WTC11 (cell line): ENCODE results near the gene GPATCH8. TPM values are rescaled to one million over a fixed set of nuclear protein-coding genes. Genes with fewer than 3 reads are reported as not detected.

Experiments
- ATAC-seq: fragments of 200-7000 bp; cut with Tn5 transposase; 2 replicates; pipeline ENCODE4 v1.10.0; 2021; ENCODE audit warnings: mild to moderate bottlenecking, moderate library complexity
- CTCF ChIA-PET: fragments of 300-600 bp; sonication (Branson Sonifier 250); formaldehyde crosslinking; loops from one replicate; lab custom pipeline; 2021; ENCODE audit warnings: antibody characterized with exemption; lab: Charles Lee
- POLR2A ChIA-PET: fragments of 350-600 bp; sonication (Branson Sonifier 250); formaldehyde crosslinking; loops from one replicate; lab custom pipeline; 2021; ENCODE audit warnings: antibody characterized with exemption; lab: Charles Lee
- DNase-seq: peaks from one replicate; pipeline ENCODE4 v3.0.0; 2021; ENCODE audit warnings: low spot score
- H3K27ac Mint-ChIP-seq: 2 replicates; pipeline ENCODE4 v1.8.0; 2021; ENCODE audit warnings: mixed read lengths
- H3K27me3 Mint-ChIP-seq: 2 replicates; pipeline ENCODE4 v1.8.0; 2021; ENCODE audit warnings: low read depth, mild to moderate bottlenecking, moderate library complexity, mixed read lengths
- H3K36me3 Mint-ChIP-seq: 2 replicates; pipeline ENCODE4 v1.8.0; 2021; ENCODE audit warnings: mixed read lengths
- H3K4me1 Mint-ChIP-seq: 2 replicates; pipeline ENCODE4 v1.8.0; 2022; ENCODE audit warnings: mixed read lengths
- H3K4me3 Mint-ChIP-seq: 2 replicates; pipeline ENCODE4 v1.8.0; 2021; ENCODE audit warnings: mild to moderate bottlenecking, moderate library complexity, mixed read lengths
- H3K9me3 Mint-ChIP-seq: 2 replicates; pipeline ENCODE4 v1.8.0; 2021; ENCODE audit warnings: mixed read lengths
- AFF4 ChIP-seq: sonication (generic); formaldehyde crosslinking; IDR thresholded peaks from 2 replicates; pipeline ENCODE4 v1.8.1; 2023; ENCODE audit warnings: mild to moderate bottlenecking, missing genetic modification reagents, borderline replicate concordance
- ATF2 ChIP-seq: sonication (generic); formaldehyde crosslinking; IDR thresholded peaks from 2 replicates; pipeline ENCODE4 v1.8.1; 2022; ENCODE audit warnings: low read depth, missing genetic modification reagents, borderline replicate concordance
- CTCF ChIP-seq: fragments of 200-600 bp; IDR thresholded peaks from 2 replicates; pipeline ENCODE4 v1.8.0; 2022; ENCODE audit warnings: antibody characterized with exemption
- ESRRA ChIP-seq: sonication (generic); formaldehyde crosslinking; IDR thresholded peaks from 2 replicates; pipeline ENCODE4 v1.8.1; 2022; ENCODE audit warnings: mild to moderate bottlenecking, missing genetic modification reagents, borderline replicate concordance
- FOXP1 ChIP-seq: sonication (generic); formaldehyde crosslinking; IDR thresholded peaks from 2 replicates; pipeline ENCODE4 v1.8.0; 2022; ENCODE audit warnings: missing genetic modification reagents, mild to moderate bottlenecking, moderate library complexity, borderline replicate concordance
- GRHL2 ChIP-seq: fragments of 250-450 bp; sonication (Bioruptor Pico); IDR thresholded peaks from 2 replicates; pipeline ENCODE4 v1.8.0; 2022; ENCODE audit warnings: mild to moderate bottlenecking, moderate library complexity; ENCODE audit not compliant: insufficient replicate concordance, severe bottlenecking
- GTF2I ChIP-seq: fragments of 250-450 bp; sonication (Bioruptor Pico); conservative IDR thresholded peaks from 2 replicates; pipeline ENCODE4 v1.4.0; 2021; ENCODE audit warnings: mild to moderate bottlenecking
- HMGA2 ChIP-seq: fragments of 250-450 bp; sonication (Bioruptor Pico); IDR thresholded peaks from 2 replicates; pipeline ENCODE4 v1.4.0; 2021; ENCODE audit warnings: mild to moderate bottlenecking, moderate library complexity
- MYBL2 ChIP-seq: sonication (generic); formaldehyde crosslinking; IDR thresholded peaks from 2 replicates; pipeline ENCODE4 v1.8.1; 2023; ENCODE audit warnings: mild to moderate bottlenecking, moderate library complexity, missing genetic modification reagents
- NR2C2 ChIP-seq: sonication (generic); formaldehyde crosslinking; IDR thresholded peaks from 2 replicates; pipeline ENCODE4 v1.8.0; 2022; ENCODE audit warnings: mild to moderate bottlenecking, missing genetic modification reagents
- PRRX2 ChIP-seq: fragments of 250-450 bp; sonication (Bioruptor Pico); IDR thresholded peaks from 2 replicates; pipeline ENCODE4 v1.8.0; 2021; ENCODE audit warnings: mild to moderate bottlenecking
- TEAD4 ChIP-seq: sonication (generic); formaldehyde crosslinking; IDR thresholded peaks from 2 replicates; pipeline ENCODE4 v1.8.0; 2022; ENCODE audit warnings: mild to moderate bottlenecking, missing genetic modification reagents
- ZNF423 ChIP-seq: fragments of 250-450 bp; sonication (Bioruptor Pico); IDR thresholded peaks from 2 replicates; pipeline ENCODE4 v2.1.2; 2022; ENCODE audit warnings: mild to moderate bottlenecking, moderate library complexity
- ZNF425 ChIP-seq: fragments of 250-450 bp; sonication (Bioruptor Pico); conservative IDR thresholded peaks from 2 replicates; pipeline ENCODE4 v1.9.0; 2021; ENCODE audit warnings: mild to moderate bottlenecking
- total RNA-seq: library from RNA; stranded (reverse); gene quantifications from 3 replicates; pipeline ENCODE4 v1.2.3, GENCODE V29; 2021
- TF ChIP-seq, protein P1 (sequence below): sonication (generic); formaldehyde crosslinking; IDR thresholded peaks from 2 replicates; pipeline ENCODE4 v1.8.1; 2022; ENCODE audit warnings: mild to moderate bottlenecking, moderate library complexity, missing genetic modification reagents
- TF ChIP-seq, protein P2 (sequence below): sonication (generic); formaldehyde crosslinking; IDR thresholded peaks from 2 replicates; pipeline ENCODE4 v1.8.1; 2023; ENCODE audit warnings: mild to moderate bottlenecking, missing genetic modification reagents, moderate library complexity

Gene GPATCH8
- total RNA-seq, 1 experiment from 2014 or later = 51.9 TPM

DNA sequence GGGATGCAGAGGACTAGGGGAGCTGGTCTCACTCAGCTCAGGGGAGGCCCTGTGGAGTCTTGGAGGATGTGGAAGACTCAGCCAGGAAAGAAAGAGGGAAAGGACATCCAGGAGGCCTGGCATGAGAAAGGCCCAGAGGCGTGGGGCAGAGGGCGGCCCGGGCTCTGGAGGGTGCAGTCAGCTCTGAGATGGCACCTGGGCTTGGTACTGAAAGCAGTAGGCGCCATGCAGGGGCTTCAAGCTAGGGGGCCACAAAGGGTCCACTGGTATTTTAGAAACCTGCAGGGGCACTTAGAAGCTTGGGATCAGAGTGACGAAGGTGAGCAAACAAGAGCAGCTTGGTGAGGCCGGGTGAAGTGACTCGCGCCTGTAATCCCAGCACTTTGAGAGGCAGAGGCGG, 145.1 kb downstream of the GPATCH8 start:
- CTCF ChIA-PET = interaction anchor here (0.9 to 9.4 kb wide), 8 partner anchors 13 to 298 kb away, joined by 3 to 128 read pairs (median 6); partner anchors contain the start of genes ATXN7L3, GRN and MEIOC
- Mint-ChIP-seq H3K4me3 (no peak overlapping the region), H3K9me3 (no peaks in the 10 kb centered on the region), H3K4me1 (peaks cover 29% of the 10 kb centered on the region), H3K36me3 (no peaks in the 10 kb centered on the region), H3K27me3 (peaks cover 2% of the 10 kb centered on the region; the same call in 1 of the 2 replicates), H3K27ac (no peak overlapping the region)
- POLR2A ChIA-PET = interaction anchor here (1.1 kb wide), 1 partner anchor 138 kb away, joined by 4 read pairs; no protein-coding TSS in a partner anchor
- TF ChIP-seq TEAD4 (CRISPR knock-in tag) (no peak), HMGA2 (CRISPR knock-in tag) (no peak), CTCF (no peak), ZNF423 (no peak), GRHL2 (CRISPR knock-in tag) (no peak)
- ATAC-seq (no peak), DNase-seq (no peak)

GRCh38 chr17:44356241-44356640, 147.0 kb downstream of the GPATCH8 start:
- TF ChIP-seq GTF2I (CRISPR knock-in tag) (no peak), FOXP1 (CRISPR knock-in tag) (no peak), ZNF425 (CRISPR knock-in tag) (no peak), GRHL2 (CRISPR knock-in tag) (no peak), ATF2 (CRISPR knock-in tag) (no peak), AFF4 (CRISPR knock-in tag) (no peak), NR2C2 (no peak), ESRRA (CRISPR knock-in tag) (no peak), MYBL2 (CRISPR knock-in tag) (no peak), PRRX2 (CRISPR knock-in tag) (no peak)
- TF ChIP-seq, protein P1, sequence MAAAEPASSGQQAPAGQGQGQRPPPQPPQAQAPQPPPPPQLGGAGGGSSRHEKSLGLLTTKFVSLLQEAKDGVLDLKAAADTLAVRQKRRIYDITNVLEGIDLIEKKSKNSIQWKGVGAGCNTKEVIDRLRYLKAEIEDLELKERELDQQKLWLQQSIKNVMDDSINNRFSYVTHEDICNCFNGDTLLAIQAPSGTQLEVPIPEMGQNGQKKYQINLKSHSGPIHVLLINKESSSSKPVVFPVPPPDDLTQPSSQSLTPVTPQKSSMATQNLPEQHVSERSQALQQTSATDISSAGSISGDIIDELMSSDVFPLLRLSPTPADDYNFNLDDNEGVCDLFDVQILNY = no peak
- TF ChIP-seq, protein P2, sequence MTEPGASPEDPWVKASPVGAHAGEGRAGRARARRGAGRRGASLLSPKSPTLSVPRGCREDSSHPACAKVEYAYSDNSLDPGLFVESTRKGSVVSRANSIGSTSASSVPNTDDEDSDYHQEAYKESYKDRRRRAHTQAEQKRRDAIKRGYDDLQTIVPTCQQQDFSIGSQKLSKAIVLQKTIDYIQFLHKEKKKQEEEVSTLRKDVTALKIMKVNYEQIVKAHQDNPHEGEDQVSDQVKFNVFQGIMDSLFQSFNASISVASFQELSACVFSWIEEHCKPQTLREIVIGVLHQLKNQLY = no peak
- Mint-ChIP-seq H3K4me1 (peaks cover 20% of the 10 kb centered on the region), H3K27me3 (peaks cover 3% of the 10 kb centered on the region; the same call in 1 of the 2 replicates), H3K9me3 (no peaks in the 10 kb centered on the region), H3K4me3 (no peak overlapping the region), H3K36me3 (no peaks in the 10 kb centered on the region), H3K27ac (no peak overlapping the region)
- CTCF ChIA-PET = interaction anchor here (4.0 to 9.4 kb wide), 4 partner anchors 19 to 146 kb away, joined by 33 to 128 read pairs (median 62); no protein-coding TSS in a partner anchor
- DNase-seq (no peak), ATAC-seq (no peak)
- POLR2A ChIA-PET = no interaction called here
